HG03175 (cell line): Measurements from ENCODE around the gene PTPN14.

Experiments used
- ATAC-seq: cut with Tn5 transposase; IDR thresholded peaks from one replicate; pipeline ENCODE4 v1.9.1; 2021; ENCODE audit warnings: mild to moderate bottlenecking, moderate library complexity; ENCODE audit not compliant: unreplicated experiment

Gene PTPN14

GRCh38 chr1:214319938-214320337, 231.5 kb downstream of the PTPN14 start:
- no peak for ATAC-seq

- no peak for ATAC-seq
Measured at GRCh38 chr1:214318956-214319736, 232.3 kb downstream of the PTPN14 start.

GRCh38 chr1:214318356-214318755, 233.0 kb downstream of the PTPN14 start:
- peak; percentile 40 for ATAC-seq

- no peak for ATAC-seq
Measured at GRCh38 chr1:214317734-214318133, 233.7 kb downstream of the PTPN14 start.

GRCh38 chr1:214317300-214317699, 234.1 kb downstream of the PTPN14 start:
- ATAC-seq = no peak

- ATAC-seq = no peak
Measured at GRCh38 chr1:214316593-214316992, 234.8 kb downstream of the PTPN14 start.

- no peak for ATAC-seq
Measured at GRCh38 chr1:214314178-214314843, 237.1 kb downstream of the PTPN14 start.

GRCh38 chr1:214312530-214313051, 238.8 kb downstream of the PTPN14 start:
- no peak for ATAC-seq

- no peak for ATAC-seq
Measured at GRCh38 chr1:214310777-214311690, 240.4 kb downstream of the PTPN14 start.

GRCh38 chr1:214310010-214310409, 241.4 kb downstream of the PTPN14 start:
- ATAC-seq = peak; percentile 66

- ATAC-seq = no peak
Measured at GRCh38 chr1:214306269-214306668, 245.1 kb downstream of the PTPN14 start.

GRCh38 chr1:214305164-214305751, 246.1 kb downstream of the PTPN14 start:
- no peak for ATAC-seq

- ATAC-seq = no peak
Measured at GRCh38 chr1:214303141-214303930, 248.1 kb downstream of the PTPN14 start.

- no peak for ATAC-seq
Measured at GRCh38 chr1:214301526-214301925, 249.9 kb downstream of the PTPN14 start.

- no peak for ATAC-seq
Measured at GRCh38 chr1:214300149-214300780, 251.1 kb downstream of the PTPN14 start.
